HG03108 (cell line): ENCODE results near the gene FHIT.

Experiments used
- ATAC-seq: cut with Tn5 transposase; IDR thresholded peaks from one replicate; pipeline ENCODE4 v1.9.1; 2021; ENCODE audit warnings: moderate library complexity; ENCODE audit not compliant: unreplicated experiment

FHIT gene

GRCh38 chr3:59731943-59732342 lies 1519.3 kb downstream of the FHIT start:
- ATAC-seq: no peak

- no peak for ATAC-seq
Observed at GRCh38 chr3:59730591-59730990, 1520.7 kb downstream of the FHIT start.

GRCh38 chr3:59728587-59728908 lies 1522.7 kb downstream of the FHIT start:
- no peak for ATAC-seq

GRCh38 chr3:59727902-59728586 lies 1523.2 kb downstream of the FHIT start:
- no peak for ATAC-seq

GRCh38 chr3:59726279-59726678 lies 1525.0 kb downstream of the FHIT start:
- no peak for ATAC-seq

GRCh38 chr3:59717679-59718205 lies 1533.5 kb downstream of the FHIT start:
- ATAC-seq: no peak

- ATAC-seq: no peak
Observed at GRCh38 chr3:59714066-59714465, 1537.2 kb downstream of the FHIT start.

- no peak for ATAC-seq
Observed at GRCh38 chr3:59710554-59710953, 1540.7 kb downstream of the FHIT start.

GRCh38 chr3:59709702-59710553 lies 1541.3 kb downstream of the FHIT start:
- no peak for ATAC-seq

- ATAC-seq: no peak
Observed at GRCh38 chr3:59708202-59708601, 1543.0 kb downstream of the FHIT start.

GRCh38 chr3:59704292-59704691 lies 1547.0 kb downstream of the FHIT start:
- ATAC-seq: no peak

GRCh38 chr3:59699648-59700320 lies 1551.5 kb downstream of the FHIT start:
- ATAC-seq: no peak
